Activated CD8-positive, alpha-beta T cell treated with anti-CD3 and anti-CD28 coated beads for 36 hours (primary cell): Measurements from ENCODE around the gene PIH1D2. TPM values are rescaled to one million over a fixed set of nuclear protein-coding genes. Genes with fewer than 3 reads are reported as not detected.

Experiments
- ATAC-seq: fragments of 200-7000 bp; cut with Tn5 transposase; one replicate; pipeline ENCODE4 v1.10.0; 2021; ENCODE audit warnings: mild to moderate bottlenecking, moderate library complexity
- CTCF ChIA-PET: fragments of 350-600 bp; sonication (Branson Sonifier 250); formaldehyde crosslinking; loops from one replicate; lab custom pipeline; 2021; ENCODE audit warnings: antibody characterized with exemption; lab: Charles Lee
- POLR2A ChIA-PET: fragments of 350-600 bp; sonication (Branson Sonifier 250); formaldehyde crosslinking; loops from one replicate; lab custom pipeline; 2021; ENCODE audit warnings: antibody characterized with exemption; lab: Charles Lee
- DNase-seq: peaks from one replicate; pipeline ENCODE4 v3.0.0-alpha.2; 2020
- H3K27ac Mint-ChIP-seq: one replicate; pipeline ENCODE4 v1.8.0; 2021; ENCODE audit warnings: mild to moderate bottlenecking, mixed read lengths
- H3K27me3 Mint-ChIP-seq: one replicate; pipeline ENCODE4 v1.8.0; 2021; ENCODE audit warnings: mixed read lengths
- H3K36me3 Mint-ChIP-seq: one replicate; pipeline ENCODE4 v1.8.0; 2021; ENCODE audit warnings: low read depth, mixed read lengths
- H3K4me1 Mint-ChIP-seq: one replicate; pipeline ENCODE4 v1.8.0; 2021; ENCODE audit warnings: low read depth, mixed read lengths
- H3K4me3 Mint-ChIP-seq: one replicate; pipeline ENCODE4 v1.8.0; 2021; ENCODE audit warnings: mild to moderate bottlenecking, moderate library complexity, mixed read lengths
- H3K9me3 Mint-ChIP-seq: one replicate; pipeline ENCODE4 v1.8.0; 2021; ENCODE audit warnings: mixed read lengths
- intact Hi-C: fragments of 100-400 bp; cut with micrococcal nuclease; formaldehyde crosslinking; loops from one replicate; pipeline ENCODE4 v1.10.0; 2022
- total RNA-seq, 2 experiments: library from RNA; stranded (reverse); gene quantifications; one replicate each; pipeline ENCODE4 v1.2.3, GENCODE V29; 2021
- TF ChIP-seq, protein P1 (sequence below): fragments of 200-600 bp; IDR thresholded peaks from one replicate; pipeline ENCODE4 v1.8.0; 2022; ENCODE audit warnings: antibody characterized with exemption, mild to moderate bottlenecking

Gene PIH1D2, protein sequence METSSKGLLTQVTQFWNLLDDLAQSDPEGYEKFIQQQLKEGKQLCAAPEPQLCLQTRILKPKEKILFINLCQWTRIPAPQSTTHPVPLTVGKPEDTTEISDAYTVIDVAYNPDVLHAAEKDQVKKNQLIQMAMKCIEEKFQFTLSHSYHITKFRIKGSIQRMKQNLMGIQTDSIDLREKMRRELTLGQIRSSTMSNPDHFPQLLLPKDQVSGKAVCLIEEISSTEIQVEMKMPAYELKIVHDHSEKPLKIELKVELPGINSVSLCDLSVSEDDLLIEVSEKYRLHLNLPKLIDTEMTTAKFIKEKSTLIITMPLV
- total RNA-seq: under 1 TPM; 0.61 to 0.67 TPM

DNA sequence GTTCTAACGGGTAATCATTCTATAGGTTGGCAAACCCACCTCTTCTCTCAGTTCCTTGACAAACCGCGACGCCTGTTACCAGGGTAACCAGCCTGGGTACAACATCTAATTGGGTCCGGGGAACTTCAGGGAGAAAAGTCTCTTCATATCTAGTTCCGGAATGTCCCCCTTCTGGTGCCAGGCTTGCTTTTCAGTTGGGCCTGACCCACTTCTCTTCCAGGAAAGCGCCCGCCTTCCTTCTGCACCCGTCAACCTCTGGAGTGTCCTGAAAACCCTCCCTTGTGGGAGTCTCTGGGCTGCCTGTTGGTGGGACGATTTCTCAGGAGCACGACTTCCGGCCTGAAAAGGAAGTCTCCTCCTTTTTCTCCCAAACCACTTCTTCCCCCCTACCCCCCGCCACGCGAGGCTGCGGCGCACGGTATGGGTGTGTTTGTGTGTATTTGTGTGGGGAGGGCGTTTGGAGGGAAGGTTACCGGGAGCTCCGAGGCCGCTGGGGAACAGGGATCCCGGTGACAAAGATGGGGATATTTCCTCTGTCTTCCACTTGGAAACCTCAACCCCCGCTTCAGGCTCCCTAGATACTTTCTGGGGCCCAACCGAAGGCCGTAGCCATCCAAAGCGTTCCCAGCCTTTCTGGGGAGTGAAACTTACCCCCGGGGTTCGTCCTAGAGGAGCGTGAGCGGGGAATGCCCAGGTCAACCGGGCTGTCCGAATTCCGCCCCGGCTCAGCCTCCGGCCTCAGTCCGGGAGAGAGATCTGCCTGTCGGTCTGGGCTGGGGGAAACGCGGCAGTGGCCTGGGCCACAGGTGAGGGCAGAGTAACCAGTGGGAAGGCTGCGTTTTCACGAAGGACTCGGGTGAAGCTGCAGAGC is at the start of gene PIH1D2, which contains the start of gene NKAPD1:
Gene PIH1D2 (minus strand): TSS at position 77 of the 871 bp plus-strand sequence. CDS start 843 bp downstream, outside the sequence.
Gene NKAPD1 (plus strand): TSS at position 359 of the 871 bp plus-strand sequence. CDS start 1,276 bp downstream, outside the sequence.
- H3K4me1 Mint-ChIP-seq: peaks cover 35% of the 10 kb centered on the region
- intact Hi-C loops: no loop called here
- peak within 1 kb of the TSS; percentile 98 for H3K27ac Mint-ChIP-seq
- H3K9me3 Mint-ChIP-seq: no peaks in the 10 kb centered on the region
- H3K36me3 Mint-ChIP-seq: peaks cover 27% of the 10 kb centered on the region
- peak within 1 kb of the TSS; percentile 95 for H3K4me3 Mint-ChIP-seq
- H3K27me3 Mint-ChIP-seq: peaks cover 7% of the 10 kb centered on the region
- peak; percentile 89 for DNase-seq
- peak; percentile 89 for ATAC-seq
- ChIA-PET POLR2A (interaction anchor here (0.8 to 3.0 kb wide), 4 partner anchors 10 to 31 kb away, joined by 3 to 21 read pairs (median 4); no protein-coding TSS in a partner anchor), CTCF (interaction anchor here (0.6 to 1.2 kb wide), 3 partner anchors 39 to 127 kb away, joined by 3 read pairs; no protein-coding TSS in a partner anchor)
- TF ChIP-seq, protein P1, sequence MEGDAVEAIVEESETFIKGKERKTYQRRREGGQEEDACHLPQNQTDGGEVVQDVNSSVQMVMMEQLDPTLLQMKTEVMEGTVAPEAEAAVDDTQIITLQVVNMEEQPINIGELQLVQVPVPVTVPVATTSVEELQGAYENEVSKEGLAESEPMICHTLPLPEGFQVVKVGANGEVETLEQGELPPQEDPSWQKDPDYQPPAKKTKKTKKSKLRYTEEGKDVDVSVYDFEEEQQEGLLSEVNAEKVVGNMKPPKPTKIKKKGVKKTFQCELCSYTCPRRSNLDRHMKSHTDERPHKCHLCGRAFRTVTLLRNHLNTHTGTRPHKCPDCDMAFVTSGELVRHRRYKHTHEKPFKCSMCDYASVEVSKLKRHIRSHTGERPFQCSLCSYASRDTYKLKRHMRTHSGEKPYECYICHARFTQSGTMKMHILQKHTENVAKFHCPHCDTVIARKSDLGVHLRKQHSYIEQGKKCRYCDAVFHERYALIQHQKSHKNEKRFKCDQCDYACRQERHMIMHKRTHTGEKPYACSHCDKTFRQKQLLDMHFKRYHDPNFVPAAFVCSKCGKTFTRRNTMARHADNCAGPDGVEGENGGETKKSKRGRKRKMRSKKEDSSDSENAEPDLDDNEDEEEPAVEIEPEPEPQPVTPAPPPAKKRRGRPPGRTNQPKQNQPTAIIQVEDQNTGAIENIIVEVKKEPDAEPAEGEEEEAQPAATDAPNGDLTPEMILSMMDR: no peak

DNA sequence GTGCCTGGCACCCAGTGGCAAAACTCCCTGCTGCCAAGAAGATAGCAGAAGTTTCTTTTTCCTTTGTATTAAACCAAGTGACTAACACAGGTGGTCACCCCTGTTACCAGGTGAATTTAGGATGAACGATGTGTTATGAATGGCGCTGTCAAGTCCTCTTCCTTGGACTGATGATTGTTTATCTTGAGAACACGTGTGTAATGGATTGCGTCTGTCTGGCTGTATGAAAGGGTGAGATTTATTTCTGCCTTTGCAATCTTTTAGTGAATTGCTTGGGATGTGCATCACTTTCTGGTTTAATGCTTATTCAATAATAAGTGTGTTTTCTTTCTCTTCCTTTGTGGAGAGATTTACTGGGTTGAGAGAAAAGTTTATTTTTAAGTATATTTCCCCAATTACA is 49.3 kb upstream of the PIH1D2 start:
- peaks cover 14% of the 10 kb centered on the region for H3K4me1 Mint-ChIP-seq
- ATAC-seq (no peak), DNase-seq (no peak)
- H3K27me3 Mint-ChIP-seq: no peaks in the 10 kb centered on the region
- H3K36me3 Mint-ChIP-seq: no peaks in the 10 kb centered on the region
- no peaks in the 10 kb centered on the region for H3K9me3 Mint-ChIP-seq
- H3K4me3 Mint-ChIP-seq: no peak overlapping the region
- no peak overlapping the region for H3K27ac Mint-ChIP-seq
- intact Hi-C loops: no loop called here
- TF ChIP-seq, protein P1: no peak
- ChIA-PET CTCF (interaction anchor here (1.4 kb wide), 1 partner anchor 9 kb away, joined by 9 read pairs; no protein-coding TSS in a partner anchor), POLR2A (no interaction called here)

DNA sequence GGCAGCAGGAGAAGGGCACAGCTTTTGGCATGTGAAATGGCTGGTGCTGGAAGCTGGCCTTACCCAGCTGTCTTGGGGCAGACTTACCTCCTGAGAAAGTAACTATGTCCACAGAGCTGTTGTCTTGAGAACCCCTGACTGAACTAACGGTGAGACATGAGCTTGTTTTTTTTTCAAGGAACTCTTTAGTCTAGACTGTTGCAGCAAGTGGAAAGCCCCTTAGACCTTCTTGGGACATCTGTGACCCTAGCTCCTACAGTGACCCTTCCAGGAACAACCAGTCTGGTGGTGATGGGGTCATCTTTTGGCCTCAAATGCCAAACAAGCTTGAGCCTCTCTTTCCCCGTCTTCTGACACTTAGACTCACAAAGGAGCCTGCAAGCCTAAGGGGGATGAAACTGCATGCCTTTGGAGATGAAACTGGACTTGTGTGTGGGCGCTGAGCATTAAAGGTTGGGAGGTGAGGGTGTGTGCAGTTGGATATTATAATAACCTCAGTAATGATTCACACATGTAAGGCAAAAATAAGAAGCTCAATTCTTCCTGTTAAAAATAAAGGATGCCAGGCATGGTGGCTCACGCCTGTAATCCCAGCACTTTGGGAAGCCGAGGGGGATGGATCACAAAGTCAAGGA is 48.3 kb upstream of the PIH1D2 start:
- peaks cover 14% of the 10 kb centered on the region for H3K4me1 Mint-ChIP-seq
- TF ChIP-seq, protein P1: no peak
- POLR2A ChIA-PET: no interaction called here
- no peak overlapping the region for H3K4me3 Mint-ChIP-seq
- no peaks in the 10 kb centered on the region for H3K27me3 Mint-ChIP-seq
- intact Hi-C loops: no loop called here
- H3K27ac Mint-ChIP-seq: no peak overlapping the region
- CTCF ChIA-PET: interaction anchor here (1.4 to 2.7 kb wide), 2 partner anchors 8 to 158 kb away, joined by 7 to 9 read pairs; no protein-coding TSS in a partner anchor
- H3K9me3 Mint-ChIP-seq: no peaks in the 10 kb centered on the region
- ATAC-seq: no peak
- no peaks in the 10 kb centered on the region for H3K36me3 Mint-ChIP-seq
- no peak for DNase-seq

DNA sequence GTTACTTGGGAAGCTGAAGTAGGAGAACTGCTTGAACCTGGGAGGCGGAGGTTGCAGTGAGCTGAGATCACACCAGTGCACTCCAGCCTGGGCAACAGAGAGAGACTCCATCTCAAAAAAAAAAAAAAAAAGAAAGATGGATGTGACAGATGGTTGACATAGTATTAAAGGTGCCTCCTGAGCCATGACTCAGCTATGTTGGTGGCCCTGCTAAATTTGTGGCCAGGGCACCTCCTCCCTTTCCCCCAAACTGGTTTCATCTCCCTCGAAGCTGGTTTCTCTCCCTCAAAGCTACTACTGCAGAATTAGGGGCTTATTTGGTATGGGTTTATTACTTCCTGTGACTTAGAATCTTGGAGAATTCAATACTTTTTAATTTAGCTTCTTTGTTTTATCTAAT is 44.4 kb upstream of the PIH1D2 start:
- peak; percentile 74 for ATAC-seq

More for the DNA sequence above, 44.4 kb upstream of the PIH1D2 start:
- ChIA-PET CTCF (interaction anchor here (0.9 kb wide), 1 partner anchor 162 kb away, joined by 3 read pairs; no protein-coding TSS in a partner anchor), POLR2A (no interaction called here)
- TF ChIP-seq, protein P1: no peak
- Mint-ChIP-seq H3K4me1 (peaks cover 16% of the 10 kb centered on the region), H3K36me3 (peaks cover 2% of the 10 kb centered on the region), H3K27me3 (no peaks in the 10 kb centered on the region), H3K27ac (no peak overlapping the region), H3K9me3 (no peaks in the 10 kb centered on the region), H3K4me3 (no peak overlapping the region)
- intact Hi-C loops: loop anchor here (10.0 kb wide), 1 partner anchor 167 kb away; no protein-coding TSS in a partner anchor
- peak; percentile 50 for DNase-seq
